ENCODE results near the gene DLEC1.
"Not testable (repeated sequence)": the region's sequence is repeated elsewhere in the genome, so short reads cannot be mapped to it uniquely, and the experiment has no call there.

Gene DLEC1

GRCh38 chr3:38039899-38040261 is 872 bp downstream of the DLEC1 start:
- DNase-seq, result no peak

- no peak for DNase-seq
These were observed 1.4 kb downstream of the DLEC1 start for GRCh38 chr3:38040401-38040800.

GRCh38 chr3:38043486-38043885 is 4.5 kb downstream of the DLEC1 start:
- DNase-seq, result no peak

- DNase-seq, result no peak
These were observed 7.0 kb downstream of the DLEC1 start for GRCh38 chr3:38046027-38046426.

- no peak for DNase-seq
These were observed 7.8 kb downstream of the DLEC1 start for GRCh38 chr3:38046821-38047220.

GRCh38 chr3:38047896-38048295 is 8.9 kb downstream of the DLEC1 start:
- no peak for DNase-seq

GRCh38 chr3:38049358-38050126 is 10.5 kb downstream of the DLEC1 start:
- DNase-seq, result no peak

- DNase-seq, result no peak
These were observed 12.1 kb downstream of the DLEC1 start for GRCh38 chr3:38051131-38051530.

GRCh38 chr3:38053286-38053685 is 14.3 kb downstream of the DLEC1 start:
- not testable (repeated sequence) for DNase-seq

- DNase-seq, result not testable (repeated sequence)
These were observed 14.9 kb downstream of the DLEC1 start for GRCh38 chr3:38053813-38054498.

GRCh38 chr3:38054499-38055001 is 15.5 kb downstream of the DLEC1 start:
- DNase-seq, result no peak

GRCh38 chr3:38059148-38059547 is 20.1 kb downstream of the DLEC1 start:
- no peak for DNase-seq

- DNase-seq, result no peak
These were observed 20.6 kb downstream of the DLEC1 start for GRCh38 chr3:38059591-38059990.

GRCh38 chr3:38062809-38063208 is 23.8 kb downstream of the DLEC1 start:
- no peak for DNase-seq

GRCh38 chr3:38064453-38064852 is 25.4 kb downstream of the DLEC1 start:
- not testable (repeated sequence) for DNase-seq

- DNase-seq, result no peak
These were observed 28.7 kb downstream of the DLEC1 start for GRCh38 chr3:38067508-38068233.

- DNase-seq, result no peak
These were observed 31.0 kb downstream of the DLEC1 start for GRCh38 chr3:38070013-38070412.

GRCh38 chr3:38077073-38077472 is 38.1 kb downstream of the DLEC1 start:
- not testable (repeated sequence) for DNase-seq

- DNase-seq, result not testable (repeated sequence)
These were observed 43.3 kb downstream of the DLEC1 start for GRCh38 chr3:38082296-38082695.

GRCh38 chr3:38083254-38083653 is 44.2 kb downstream of the DLEC1 start:
- DNase-seq, result not testable (repeated sequence)

GRCh38 chr3:38083871-38084333 is 44.9 kb downstream of the DLEC1 start:
- no peak for DNase-seq

GRCh38 chr3:38084334-38085310 is 45.6 kb downstream of the DLEC1 start:
- no peak for DNase-seq
